Thyroid gland (tissue), 4 donors: ENCODE results near the gene SERPINA9. TPM values are rescaled to one million over a fixed set of nuclear protein-coding genes. Genes with fewer than 3 reads are reported as not detected.

ENCODE experiments used
- DNase-seq, 2 donors: peaks; one replicate each; pipeline ENCODE4 v3.0.0-alpha.2; 2019
- H3K27ac ChIP-seq, 3 donors: fragments of 200-600 bp; sonication (generic); 1 replicate in 2 of 3; 2 replicates in 1 of 3; pipeline ENCODE4 v1.5.1; 2016 to 2019; ENCODE audit warnings: mild to moderate bottlenecking in 1 of 3, moderate library complexity in 1 of 3
- H3K27me3 ChIP-seq: fragments of 200-600 bp; sonication (generic); one replicate; pipeline ENCODE4 v1.5.1; 2019
- H3K36me3 ChIP-seq, 2 donors: fragments of 200-600 bp; sonication (generic); one replicate each; pipeline ENCODE4 v1.5.1; 2016 to 2019
- H3K4me1 ChIP-seq, 2 donors: fragments of 200-600 bp; sonication (generic); one replicate each; pipeline ENCODE4 v1.5.1; 2017 to 2019
- H3K4me3 ChIP-seq, 3 donors: fragments of 200-600 bp; sonication (generic); replicated peaks in 1 of 3; 1 replicate in 2 of 3; 2 replicates in 1 of 3; pipeline ENCODE4 v1.5.1; 2016; ENCODE audit warnings: mild to moderate bottlenecking in 1 of 3
- H3K9me3 ChIP-seq: fragments of 200-600 bp; sonication (generic); one replicate; pipeline ENCODE4 v1.5.1; 2017
- CTCF ChIP-seq, 6 experiments: fragments of 200-600 bp in 3 of 6; fragments of 450-650 bp in 3 of 6; sonication (generic) in 3 of 6; IDR thresholded peaks; one replicate each; pipeline ENCODE4 v1.5.1; 2016 to 2019; ENCODE audit warnings: antibody characterized with exemption in 6 of 6, mild to moderate bottlenecking in 2 of 6, inconsistent platforms in 1 of 6, moderate library complexity in 1 of 6
- POLR2A ChIP-seq, 2 donors: fragments of 450-650 bp; IDR thresholded peaks; one replicate each; pipeline ENCODE4 v1.6.1; 2017; ENCODE audit warnings: antibody characterized with exemption in 2 of 2, mild to moderate bottlenecking in 2 of 2, moderate library complexity in 1 of 2
- WGBS, 2 donors: methylation state at CpG; one replicate each; pipeline ENCODE4 v1.1.5; 2017; 5-methylcytosine and 5-hydroxymethylcytosine counted together
- intact Hi-C: fragments of 100-400 bp; cut with DNase I; formaldehyde crosslinking; loops from one replicate; pipeline ENCODE4 v1.15.1; 2023
- total RNA-seq, 4 donors: library from RNA; depleted of rRNA; stranded (reverse); fragments of >200 nt; gene quantifications; one replicate each; pipeline ENCODE4 v1.2.3, GENCODE V29; 2016

Gene SERPINA9
- total RNA-seq, 4 donors from 2014 or later = not detected

GRCh38 chr14:94448071-94448808 is 27.8 kb downstream of the SERPINA9 start:
- Histone ChIP-seq H3K9me3 (no peaks in the 10 kb centered on the region), H3K27ac (no peak overlapping the region), H3K4me3 (no peak overlapping the region), H3K27me3 (no peaks in the 10 kb centered on the region), H3K36me3 (no peaks in the 10 kb centered on the region), H3K4me1 (no peaks in the 10 kb centered on the region)
- intact Hi-C loops = no loop called here
- 64 to 71% methylated on average over 14 of the region's 14 CpGs for WGBS, 2 donors
- TF ChIP-seq CTCF (IDR thresholded peaks at IDR 0.05) (no peak), POLR2A (IDR thresholded peaks at IDR 0.05) (no peak)
- DNase-seq = no peak

- no peaks in the 10 kb centered on the region for H3K36me3 ChIP-seq
- no peak for DNase-seq
- no peaks in the 10 kb centered on the region for H3K9me3 ChIP-seq
- TF ChIP-seq POLR2A (IDR thresholded peaks at IDR 0.05) (no peak), CTCF (IDR thresholded peaks at IDR 0.05) (no peak)
- intact Hi-C loops = no loop called here
- no peak overlapping the region for H3K4me3 ChIP-seq
- WGBS, 2 donors = 74 to 84% methylated on average over 3 of the region's 3 CpGs
- H3K4me1 ChIP-seq = no peaks in the 10 kb centered on the region
- H3K27me3 ChIP-seq = no peaks in the 10 kb centered on the region
- no peak overlapping the region for H3K27ac ChIP-seq
Measured at GRCh38 chr14:94447206-94447605, 28.8 kb downstream of the SERPINA9 start.

GRCh38 chr14:94446126-94446525 is 29.9 kb downstream of the SERPINA9 start:
- Histone ChIP-seq H3K36me3 (no peaks in the 10 kb centered on the region), H3K9me3 (no peaks in the 10 kb centered on the region), H3K4me1 (no peaks in the 10 kb centered on the region), H3K27me3 (no peaks in the 10 kb centered on the region), H3K27ac (no peak overlapping the region), H3K4me3 (no peak overlapping the region)
- intact Hi-C loops = no loop called here
- no peak for DNase-seq
- 74 to 97% methylated on average over 3 to 4 of the region's 4 CpGs for WGBS, 2 donors
- no peak for TF ChIP-seq CTCF (IDR thresholded peaks at IDR 0.05)
- no peak for TF ChIP-seq POLR2A (IDR thresholded peaks at IDR 0.05)

GRCh38 chr14:94445003-94445402 is 31.0 kb downstream of the SERPINA9 start:
- Histone ChIP-seq H3K27me3 (no peaks in the 10 kb centered on the region), H3K9me3 (no peaks in the 10 kb centered on the region), H3K4me1 (no peaks in the 10 kb centered on the region), H3K36me3 (no peaks in the 10 kb centered on the region), H3K4me3 (no peak overlapping the region), H3K27ac (no peak overlapping the region)
- no peak for TF ChIP-seq CTCF (IDR thresholded peaks at IDR 0.05)
- TF ChIP-seq POLR2A (IDR thresholded peaks at IDR 0.05) = no peak
- DNase-seq = no peak
- intact Hi-C loops = no loop called here
- WGBS, 2 donors = 74 to 100% methylated on average over 1 of the region's 1 CpG

GRCh38 chr14:94441531-94442205 is 34.3 kb downstream of the SERPINA9 start:
- no peaks in the 10 kb centered on the region for H3K36me3 ChIP-seq
- no peak for DNase-seq
- H3K27ac ChIP-seq = no peak overlapping the region
- TF ChIP-seq POLR2A (IDR thresholded peaks at IDR 0.05) (no peak), CTCF (IDR thresholded peaks at IDR 0.05) (no peak)
- intact Hi-C loops = no loop called here
- no peaks in the 10 kb centered on the region for H3K27me3 ChIP-seq
- H3K4me1 ChIP-seq = no peaks in the 10 kb centered on the region
- WGBS, 2 donors = 91 to 93% methylated on average over 12 of the region's 12 CpGs
- no peak overlapping the region for H3K4me3 ChIP-seq
- H3K9me3 ChIP-seq = no peaks in the 10 kb centered on the region
